Metanephros (tissue), 2 donors: Measurements from ENCODE around the gene GGA2. TPM values are rescaled to one million over a fixed set of nuclear protein-coding genes. Genes with fewer than 3 reads are reported as not detected.

Experiments used
- small RNA-seq: library from RNA; depleted of rRNA; stranded (forward); fragments of <200 nt; gene quantifications from one replicate; pipeline ENCODE3, GENCODE V24; 2014; ENCODE audit warnings: low replicate concordance
- total RNA-seq: library from RNA; depleted of rRNA; stranded (reverse); fragments of >200 nt; gene quantifications from one replicate; pipeline ENCODE4 v1.2.3, GENCODE V29; 2014

The GGA2 gene, protein sequence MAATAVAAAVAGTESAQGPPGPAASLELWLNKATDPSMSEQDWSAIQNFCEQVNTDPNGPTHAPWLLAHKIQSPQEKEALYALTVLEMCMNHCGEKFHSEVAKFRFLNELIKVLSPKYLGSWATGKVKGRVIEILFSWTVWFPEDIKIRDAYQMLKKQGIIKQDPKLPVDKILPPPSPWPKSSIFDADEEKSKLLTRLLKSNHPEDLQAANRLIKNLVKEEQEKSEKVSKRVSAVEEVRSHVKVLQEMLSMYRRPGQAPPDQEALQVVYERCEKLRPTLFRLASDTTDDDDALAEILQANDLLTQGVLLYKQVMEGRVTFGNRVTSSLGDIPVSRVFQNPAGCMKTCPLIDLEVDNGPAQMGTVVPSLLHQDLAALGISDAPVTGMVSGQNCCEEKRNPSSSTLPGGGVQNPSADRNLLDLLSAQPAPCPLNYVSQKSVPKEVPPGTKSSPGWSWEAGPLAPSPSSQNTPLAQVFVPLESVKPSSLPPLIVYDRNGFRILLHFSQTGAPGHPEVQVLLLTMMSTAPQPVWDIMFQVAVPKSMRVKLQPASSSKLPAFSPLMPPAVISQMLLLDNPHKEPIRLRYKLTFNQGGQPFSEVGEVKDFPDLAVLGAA
- 60.0 TPM for total RNA-seq

DNA sequence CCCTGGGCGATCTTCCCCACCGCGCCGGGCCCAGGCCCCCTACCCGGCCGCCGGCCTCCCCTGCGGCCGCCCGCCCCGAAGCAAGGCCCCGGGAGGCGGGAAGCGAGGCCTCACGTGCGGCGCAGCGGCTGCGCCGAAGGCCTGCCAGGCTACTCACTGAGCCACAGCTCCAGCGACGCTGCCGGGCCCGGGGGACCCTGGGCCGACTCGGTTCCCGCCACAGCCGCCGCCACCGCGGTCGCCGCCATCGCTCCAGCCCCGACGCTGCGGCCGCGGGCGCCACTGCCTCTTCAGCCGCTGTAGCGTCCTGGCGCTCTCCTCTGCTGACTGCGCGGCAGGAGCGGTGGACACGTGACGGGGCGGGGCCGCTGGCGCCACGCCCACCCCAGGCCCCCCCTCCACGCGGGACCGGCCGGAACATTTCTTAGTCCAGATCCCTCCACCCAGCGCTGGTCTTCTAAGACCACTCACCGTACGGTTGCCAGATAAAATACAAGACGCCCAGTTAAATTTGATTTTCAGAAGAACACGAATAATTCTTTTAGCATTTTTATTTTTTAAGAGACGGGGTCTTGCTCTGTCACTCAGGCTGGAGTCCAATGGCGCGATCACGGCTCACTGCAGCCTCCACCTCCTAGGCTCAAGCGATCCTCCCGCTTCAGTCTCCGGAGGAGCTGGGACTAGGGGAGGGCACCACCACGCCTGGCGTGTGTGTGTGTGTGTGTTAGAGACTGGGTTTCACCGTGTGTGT lies at the start of gene GGA2:
Gene GGA2 (minus strand): TSS at position 331 of the 751 bp plus-strand sequence. CDS start 83 bp downstream, at position 248.

DNA sequence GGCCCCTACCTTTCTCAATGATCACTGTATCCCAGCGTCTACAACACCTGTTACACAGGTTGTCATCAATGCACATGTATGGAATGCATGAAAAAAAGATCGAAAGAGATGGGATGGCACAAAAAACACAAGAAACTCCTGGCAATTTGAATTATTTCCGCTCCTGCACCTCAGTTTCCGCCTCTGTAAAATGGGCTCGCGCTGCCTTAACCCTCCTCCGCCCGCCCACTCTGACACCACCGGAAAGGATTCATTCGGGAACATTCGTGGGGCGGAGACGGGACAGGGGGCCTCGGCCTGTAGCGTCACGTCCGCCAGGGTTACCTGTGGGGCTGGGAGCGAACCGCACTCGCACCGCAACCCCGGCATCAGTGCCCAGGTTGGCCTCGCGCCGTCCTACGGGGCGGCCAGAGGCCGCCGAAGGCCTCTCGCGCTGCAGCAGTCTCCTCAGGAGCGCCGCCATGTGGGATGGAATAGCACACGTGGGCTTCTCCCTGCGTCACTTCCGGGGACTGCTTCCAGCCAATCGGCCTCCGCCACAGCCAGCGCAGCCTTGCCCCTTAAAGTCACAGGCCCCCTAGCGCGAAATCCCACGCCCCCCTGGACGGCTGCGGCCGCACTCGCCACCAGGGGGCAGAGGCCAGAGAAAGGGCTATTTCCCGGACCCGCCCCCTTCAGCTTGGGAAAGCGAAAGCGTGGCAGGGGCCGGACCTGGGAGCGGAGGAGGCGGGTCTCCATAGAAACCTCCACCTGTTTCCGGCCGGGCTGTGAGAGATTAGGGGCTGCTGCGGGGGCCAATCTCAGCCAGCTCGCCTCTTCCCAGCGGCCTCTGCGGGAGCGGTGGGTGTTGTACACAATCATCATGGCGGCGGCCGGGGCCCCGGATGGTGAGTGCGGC lies 46.8 kb upstream of the GGA2 start, which contains the start of the genes EARS2 and UBFD1:
Gene EARS2 (minus strand): TSS at position 470 of the 898 bp plus-strand sequence. CDS start 7 bp downstream, at position 463.
Gene UBFD1 (plus strand): TSS at position 847 of the 898 bp plus-strand sequence. CDS start 16 bp downstream, at position 863.

DNA sequence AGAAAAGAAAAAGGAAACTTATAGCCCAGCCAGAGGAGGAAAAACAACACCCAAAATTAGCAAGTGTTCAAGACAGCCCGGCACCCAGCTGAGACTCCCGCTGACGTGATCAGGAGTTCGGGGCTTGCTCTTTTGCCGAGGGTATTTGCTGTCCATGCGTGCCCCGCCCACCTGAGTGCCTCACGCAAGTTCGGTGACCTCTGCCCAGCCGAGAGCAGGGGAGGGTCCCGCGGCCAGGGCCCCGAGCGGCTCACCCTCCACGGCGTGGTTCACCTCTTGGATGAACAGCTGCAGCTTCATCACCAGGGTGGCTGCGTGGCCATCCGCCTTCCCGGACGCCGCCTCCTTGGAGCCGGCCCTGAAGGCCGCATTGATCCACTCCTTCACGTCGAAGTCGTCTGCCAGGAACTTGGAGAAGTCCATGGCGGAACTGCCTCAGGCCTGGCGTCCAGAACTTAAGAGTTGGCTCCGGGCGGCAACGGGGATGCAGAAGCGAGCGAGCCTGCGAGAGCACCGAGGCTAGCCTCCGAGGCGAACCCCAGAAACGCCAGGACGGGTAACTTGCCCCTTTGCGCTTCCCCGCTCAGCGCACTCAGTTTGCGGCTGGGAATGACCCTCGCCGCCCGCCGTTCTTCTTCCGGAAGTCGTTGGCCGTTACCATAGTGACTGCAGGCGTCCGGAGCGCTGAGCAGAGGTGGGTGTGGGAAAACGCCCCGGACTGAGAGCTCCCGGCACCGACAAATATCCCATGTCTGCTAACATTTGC lies 57.5 kb downstream of the GGA2 start, which contains the start of gene COG7:
Gene COG7 (minus strand): TSS at position 618 of the 766 bp plus-strand sequence. CDS start 195 bp downstream, at position 423.

Small RNA genes within 50 kb of the gene (small RNA-seq; reads per million reads assigned to genes)
- gene RF00072, result not detected

Other genes starting within 250 kb of the GGA2 start
- gene SCNN1B, start 208.2 kb downstream of the GGA2 start, total RNA-seq, result 15.6 TPM
- 29.5 TPM for gene COG7, start 57.3 kb downstream of the GGA2 start, total RNA-seq
- 53.1 TPM for gene EARS2, start 46.9 kb upstream of the GGA2 start, total RNA-seq
- gene UBFD1, start 47.2 kb upstream of the GGA2 start, total RNA-seq, result 139 TPM
- gene NDUFAB1, start 85.8 kb upstream of the GGA2 start, total RNA-seq, result 132 TPM
- gene PALB2, start 130.8 kb upstream of the GGA2 start, total RNA-seq, result 7.9 TPM
- gene DCTN5, start 131.0 kb upstream of the GGA2 start, total RNA-seq, result 34.2 TPM
- 15.7 TPM for gene PLK1, start 168.4 kb upstream of the GGA2 start, total RNA-seq
- gene ERN2, start 202.7 kb upstream of the GGA2 start, total RNA-seq, result 0.53 TPM
- gene CHP2, start 244.5 kb upstream of the GGA2 start, total RNA-seq, result 0.64 TPM